NCI-H2081 (cell line): ENCODE results near the gene OR1K1.
"Not testable (repeated sequence)": the region's sequence is repeated elsewhere in the genome, so short reads cannot be mapped to it uniquely, and the experiment has no call there.

Experiments used
- DNase-seq, 2 experiments: peaks; one replicate each; lab custom pipeline; 2025; lab: John Stamatoyannopoulos, UW

Gene OR1K1

GRCh38 chr9:122812736-122813135 lies 12.8 kb downstream of the OR1K1 start:
- no peak for DNase-seq

GRCh38 chr9:122814545-122814944 lies 14.6 kb downstream of the OR1K1 start:
- DNase-seq = no peak

- no peak for DNase-seq
These were observed 15.6 kb downstream of the OR1K1 start for GRCh38 chr9:122815544-122815943.

GRCh38 chr9:122816163-122816867 lies 16.4 kb downstream of the OR1K1 start:
- DNase-seq = no peak

- no peak for DNase-seq
These were observed 19.4 kb downstream of the OR1K1 start for GRCh38 chr9:122819326-122819725.

- DNase-seq = no peak
These were observed 20.0 kb downstream of the OR1K1 start for GRCh38 chr9:122819791-122820489.

GRCh38 chr9:122820490-122820845 lies 20.5 kb downstream of the OR1K1 start:
- DNase-seq = no peak

- no peak for DNase-seq
These were observed 21.5 kb downstream of the OR1K1 start for GRCh38 chr9:122821278-122821943.

- no peak for DNase-seq
These were observed 22.1 kb downstream of the OR1K1 start for GRCh38 chr9:122822056-122822455.

- no peak for DNase-seq
These were observed 23.0 kb downstream of the OR1K1 start for GRCh38 chr9:122822938-122823337.

- DNase-seq = no peak
These were observed 27.8 kb downstream of the OR1K1 start for GRCh38 chr9:122827761-122828093.

- DNase-seq = not testable (repeated sequence)
These were observed 29.0 kb downstream of the OR1K1 start for GRCh38 chr9:122828965-122829284.

- no peak for DNase-seq
These were observed 32.3 kb downstream of the OR1K1 start for GRCh38 chr9:122832194-122832593.

GRCh38 chr9:122835313-122835731 lies 35.4 kb downstream of the OR1K1 start:
- DNase-seq = no peak

GRCh38 chr9:122837266-122837850 lies 37.4 kb downstream of the OR1K1 start:
- DNase-seq = no peak

- DNase-seq = not testable (repeated sequence)
These were observed 38.5 kb downstream of the OR1K1 start for GRCh38 chr9:122838441-122838840.

GRCh38 chr9:122841501-122841900 lies 41.6 kb downstream of the OR1K1 start:
- no peak for DNase-seq

GRCh38 chr9:122844137-122844536 lies 44.2 kb downstream of the OR1K1 start:
- no peak for DNase-seq

GRCh38 chr9:122845116-122845515 lies 45.2 kb downstream of the OR1K1 start:
- no peak for DNase-seq

GRCh38 chr9:122846371-122846940 lies 46.5 kb downstream of the OR1K1 start:
- DNase-seq = no peak

- DNase-seq = no peak
These were observed 48.5 kb downstream of the OR1K1 start for GRCh38 chr9:122848256-122848943.
